Measurements from ENCODE around the gene CRYBG2. TPM values are rescaled to one million over a fixed set of nuclear protein-coding genes. Genes with fewer than 3 reads are reported as not detected.

Gene CRYBG2
- 3.0 and 6.5 TPM in 2 replicates for total RNA-seq (ENCODE audit: low replicate concordance)

GRCh38 chr1:26353976-26354820 lies at the start of gene CRYBG2:
Gene CRYBG2 (minus strand): TSS chr1:26354130. CDS start chr1:26346657, 7,473 bp downstream.
- Histone ChIP-seq H3K36me3 (no peaks in the 10 kb centered on the region), H3K27me3 (peaks cover 16% of the 10 kb centered on the region), H3K27ac (no peak within 1 kb of the TSS), H3K4me1 (peaks cover 40% of the 10 kb centered on the region), H2AFZ (replicated peaks) (no peak within 1 kb of the TSS), H3K9ac (no peak within 1 kb of the TSS), H3K4me2 (no peak within 1 kb of the TSS), H3F3A (ENCODE audit: low read depth) (peaks cover 24% of the 10 kb centered on the region), H3K9me3 (ENCODE audit: low read depth) (no peaks in the 10 kb centered on the region), H3K4me3 (no peak within 1 kb of the TSS), H3K79me2 (ENCODE audit: low read depth) (no peaks in the 10 kb centered on the region), H4K20me1 (ENCODE audit: low read depth) (no peaks in the 10 kb centered on the region)
- peak within 1 kb of the TSS; percentile 59 for H3K4me3 Mint-ChIP-seq
- no peaks in the 10 kb centered on the region for H3K9me3 Mint-ChIP-seq
- peaks cover 74% of the 10 kb centered on the region for H3K4me1 Mint-ChIP-seq
- peak within 1 kb of the TSS; percentile 72 for H3K27ac Mint-ChIP-seq
- no peaks in the 10 kb centered on the region for H3K36me3 Mint-ChIP-seq
- TF ChIP-seq EZH2phosphoT487 (IDR thresholded peaks at IDR 0.05) (no peak), EZH2 (IDR thresholded peaks at IDR 0.05) (no peak)
- TF ChIP-seq, protein P1, sequence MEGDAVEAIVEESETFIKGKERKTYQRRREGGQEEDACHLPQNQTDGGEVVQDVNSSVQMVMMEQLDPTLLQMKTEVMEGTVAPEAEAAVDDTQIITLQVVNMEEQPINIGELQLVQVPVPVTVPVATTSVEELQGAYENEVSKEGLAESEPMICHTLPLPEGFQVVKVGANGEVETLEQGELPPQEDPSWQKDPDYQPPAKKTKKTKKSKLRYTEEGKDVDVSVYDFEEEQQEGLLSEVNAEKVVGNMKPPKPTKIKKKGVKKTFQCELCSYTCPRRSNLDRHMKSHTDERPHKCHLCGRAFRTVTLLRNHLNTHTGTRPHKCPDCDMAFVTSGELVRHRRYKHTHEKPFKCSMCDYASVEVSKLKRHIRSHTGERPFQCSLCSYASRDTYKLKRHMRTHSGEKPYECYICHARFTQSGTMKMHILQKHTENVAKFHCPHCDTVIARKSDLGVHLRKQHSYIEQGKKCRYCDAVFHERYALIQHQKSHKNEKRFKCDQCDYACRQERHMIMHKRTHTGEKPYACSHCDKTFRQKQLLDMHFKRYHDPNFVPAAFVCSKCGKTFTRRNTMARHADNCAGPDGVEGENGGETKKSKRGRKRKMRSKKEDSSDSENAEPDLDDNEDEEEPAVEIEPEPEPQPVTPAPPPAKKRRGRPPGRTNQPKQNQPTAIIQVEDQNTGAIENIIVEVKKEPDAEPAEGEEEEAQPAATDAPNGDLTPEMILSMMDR (IDR thresholded peaks at IDR 0.05) = no peak
- peaks cover 18% of the 10 kb centered on the region for H3K27me3 Mint-ChIP-seq (ENCODE audit: insufficient read depth, low read depth)
- DNase-seq (ENCODE audit: low spot score) = no peak

- peak overlapping the region; percentile 61 for H3K27ac ChIP-seq
- no peaks in the 10 kb centered on the region for H3K36me3 Mint-ChIP-seq
- H3K4me1 Mint-ChIP-seq = peaks cover 29% of the 10 kb centered on the region
Observed at GRCh38 chr1:26403656-26404055, 49.7 kb upstream of the CRYBG2 start.

GRCh38 chr1:26401891-26402290 lies 48.0 kb upstream of the CRYBG2 start:
- H3K9ac ChIP-seq = no peak overlapping the region

More at GRCh38 chr1:26403656-26404055, 49.7 kb upstream of the CRYBG2 start:
- Mint-ChIP-seq H3K27ac (no peak overlapping the region), H3K27me3 (ENCODE audit: insufficient read depth, low read depth) (peaks cover 16% of the 10 kb centered on the region), H3K4me3 (peak overlapping the region; percentile 25), H3K9me3 (peaks cover 2% of the 10 kb centered on the region)
- DNase-seq (ENCODE audit: low spot score) = peak; percentile 62
- Histone ChIP-seq H2AFZ (replicated peaks) (no peak overlapping the region), H3K36me3 (no peaks in the 10 kb centered on the region), H4K20me1 (ENCODE audit: low read depth) (no peaks in the 10 kb centered on the region), H3K9me3 (ENCODE audit: low read depth) (no peaks in the 10 kb centered on the region), H3K79me2 (ENCODE audit: low read depth) (no peaks in the 10 kb centered on the region), H3K4me2 (peak overlapping the region; percentile 66), H3K4me3 (no peak overlapping the region), H3F3A (ENCODE audit: low read depth) (peaks cover 33% of the 10 kb centered on the region), H3K4me1 (peaks cover 19% of the 10 kb centered on the region), H3K27me3 (no peaks in the 10 kb centered on the region), H3K9ac (no peak overlapping the region)
- TF ChIP-seq EZH2 (IDR thresholded peaks at IDR 0.05) = no peak
- TF ChIP-seq EZH2phosphoT487 (IDR thresholded peaks at IDR 0.05) = no peak
- TF ChIP-seq, protein P1 (IDR thresholded peaks at IDR 0.05) = no peak

More at GRCh38 chr1:26401891-26402290, 48.0 kb upstream of the CRYBG2 start:
- Histone ChIP-seq H3K27ac (peak overlapping the region; percentile 63), H3K4me2 (no peak overlapping the region), H2AFZ (replicated peaks) (no peak overlapping the region), H3K79me2 (ENCODE audit: low read depth) (no peaks in the 10 kb centered on the region), H3K4me1 (peaks cover 19% of the 10 kb centered on the region), H3K27me3 (no peaks in the 10 kb centered on the region), H3K9me3 (ENCODE audit: low read depth) (no peaks in the 10 kb centered on the region), H3K36me3 (no peaks in the 10 kb centered on the region), H3F3A (ENCODE audit: low read depth) (peaks cover 32% of the 10 kb centered on the region), H4K20me1 (ENCODE audit: low read depth) (no peaks in the 10 kb centered on the region), H3K4me3 (no peak overlapping the region)
- Mint-ChIP-seq H3K36me3 (no peaks in the 10 kb centered on the region), H3K4me1 (peaks cover 25% of the 10 kb centered on the region), H3K27ac (no peak overlapping the region), H3K9me3 (peaks cover 2% of the 10 kb centered on the region), H3K27me3 (ENCODE audit: insufficient read depth, low read depth) (peaks cover 12% of the 10 kb centered on the region), H3K4me3 (peak overlapping the region; percentile 21)
- TF ChIP-seq, protein P1 (IDR thresholded peaks at IDR 0.05) = no peak
- TF ChIP-seq EZH2 (IDR thresholded peaks at IDR 0.05) = no peak
- TF ChIP-seq EZH2phosphoT487 (IDR thresholded peaks at IDR 0.05) = no peak
- no peak for DNase-seq (ENCODE audit: low spot score)

Data from neural progenitor cell (in vitro differentiated cells).